HCT116 (cell line): ENCODE data around the gene NAA15. TPM values are rescaled to one million over a fixed set of nuclear protein-coding genes. Genes with fewer than 3 reads are reported as not detected.

Experiments used
- ATAC-seq: fragments of 200-7000 bp; cut with Tn5 transposase; 2 replicates; pipeline ENCODE4 v1.9.1; 2020; ENCODE audit warnings: mild to moderate bottlenecking, moderate library complexity
- BruUV-seq: library from RNA; stranded (reverse); fragments of 400-500 nt; replicated peaks from 2 replicates; lab custom pipeline; 2021; lab: Mats Ljungman, UMichigan
- CTCF ChIA-PET: fragments of 300-600 bp; sonication (Branson Sonifier 250); formaldehyde crosslinking; loops from one replicate; lab custom pipeline; 2021; ENCODE audit warnings: antibody characterized with exemption; lab: Charles Lee
- POLR2A ChIA-PET: fragments of 300-600, 350-600 bp; sonication (Branson Sonifier 250); formaldehyde crosslinking; loops from one replicate; lab custom pipeline; 2021; ENCODE audit warnings: antibody characterized with exemption; lab: Charles Lee
- RAD21 ChIA-PET, 2 experiments: fragments of 300-600 bp; sonication (Branson Sonifier 250); formaldehyde crosslinking; loops; one replicate each; lab custom pipeline; 2023; ENCODE audit warnings: low total read pairs in 2 of 2; ENCODE audit not compliant: uncharacterized antibody in 2 of 2, unreplicated experiment in 2 of 2, low non-redundant PET in 1 of 2; lab: Charles Lee
- DNase-seq: peaks from one replicate; pipeline ENCODE4 v3.0.0-alpha.2; 2010; ENCODE audit warnings: low read depth, low spot score
- H2AFZ ChIP-seq: fragments of 200-600 bp; shearing (Covaris generic), sonication (generic); 2 replicates; pipeline ENCODE4 v1.6.1; 2017; ENCODE audit warnings: low read depth, mixed run types, mixed read lengths, antibody characterized with exemption, low read length; ENCODE audit not compliant: poor library complexity, severe bottlenecking
- H3K27ac ChIP-seq: 2 replicates; pipeline ENCODE4 v1.5.1; 2012; ENCODE audit warnings: low read depth, low read length
- H3K27me3 ChIP-seq: fragments of 200-600 bp; sonication (generic); 2 replicates; pipeline ENCODE4 v1.6.1; 2016; ENCODE audit warnings: mixed run types, low read length, mixed read lengths; ENCODE audit not compliant: insufficient read depth
- H3K36me3 ChIP-seq, 2 experiments: fragments of 200-500 bp in 1 of 2; fragments of 200-600 bp in 1 of 2; sonication (Bioruptor generic) in 1 of 2; sonication (generic) in 1 of 2; 2 replicates each; pipeline versions ENCODE4 v1.5.1 to v1.6.1; 2014 to 2016; ENCODE audit warnings: low read length in 2 of 2, inconsistent platforms in 1 of 2, mixed read lengths in 1 of 2, mixed run types in 1 of 2; ENCODE audit not compliant: insufficient read depth in 2 of 2, control insufficient read depth in 1 of 2
- H3K4me1 ChIP-seq, 2 experiments: fragments of 200-600 bp in 1 of 2; sonication (generic) in 1 of 2; 2 replicates each; pipeline versions ENCODE4 v1.5.1 to v1.6.1; 2012 to 2017; ENCODE audit warnings: low read length in 2 of 2, inconsistent platforms in 1 of 2, mild to moderate bottlenecking in 1 of 2, mixed read lengths in 1 of 2, mixed run types in 1 of 2, moderate library complexity in 1 of 2; ENCODE audit not compliant: insufficient read depth in 2 of 2, control insufficient read depth in 1 of 2
- H3K4me2 ChIP-seq: fragments of 200-600 bp; sonication (generic); 2 replicates; pipeline ENCODE4 v1.6.1; 2017; ENCODE audit warnings: mixed run types, low read length, mixed read lengths
- H3K4me3 ChIP-seq, 2 experiments: fragments of 200-600 bp in 1 of 2; sonication (generic) in 1 of 2; replicated peaks in 1 of 2; 2 replicates each; pipeline ENCODE4 v1.5.1; 2011 to 2016; ENCODE audit warnings: low read length in 2 of 2, control low read depth in 1 of 2, low read depth in 1 of 2, mild to moderate bottlenecking in 1 of 2, mixed read lengths in 1 of 2, mixed run types in 1 of 2
- H3K79me2 ChIP-seq: fragments of 200-600 bp; sonication (generic); 2 replicates; pipeline ENCODE4 v1.6.1; 2017; ENCODE audit warnings: mild to moderate bottlenecking, mixed run types, low read length, moderate library complexity, mixed read lengths; ENCODE audit not compliant: insufficient read depth
- H3K9ac ChIP-seq: fragments of 200-600 bp; sonication (generic); 2 replicates; pipeline ENCODE4 v1.6.1; 2016; ENCODE audit warnings: low read length, mixed read lengths
- H3K9me2 ChIP-seq: fragments of 200-600 bp; sonication (generic), shearing (Covaris generic); 2 replicates; pipeline ENCODE4 v1.6.1; 2017; ENCODE audit warnings: mixed run types, mild to moderate bottlenecking, moderate library complexity; ENCODE audit not compliant: insufficient read depth
- H3K9me3 ChIP-seq, 2 experiments: fragments of 200-500 bp in 1 of 2; fragments of 200-600 bp in 1 of 2; sonication (Bioruptor generic) in 1 of 2; sonication (generic) in 1 of 2; 2 replicates each; pipeline ENCODE4 v1.6.1; 2014 to 2017; ENCODE audit warnings: low read length in 2 of 2, mixed read lengths in 2 of 2, inconsistent platforms in 1 of 2, low read depth in 1 of 2, mild to moderate bottlenecking in 1 of 2, mixed run types in 1 of 2, moderate library complexity in 1 of 2; ENCODE audit not compliant: control insufficient read depth in 1 of 2, insufficient read depth in 1 of 2
- H4K20me1 ChIP-seq: fragments of 200-600 bp; sonication (generic), shearing (Covaris generic); 2 replicates; pipeline ENCODE4 v1.6.1; 2017; ENCODE audit warnings: mixed run types, mild to moderate bottlenecking, moderate library complexity; ENCODE audit not compliant: insufficient read depth
- CEBPB ChIP-seq: IDR thresholded peaks from 2 replicates; pipeline ENCODE4 v1.6.1; 2012; ENCODE audit warnings: low read depth
- CTCF ChIP-seq, 3 experiments: fragments of 200-600 bp in 1 of 3; sonication (generic) in 1 of 3; IDR thresholded peaks in 2 of 3; conservative IDR thresholded peaks in 1 of 3; 2 replicates each; pipeline ENCODE4 v1.5.1; 2012 to 2017; ENCODE audit warnings: low read depth in 2 of 3, low read length in 2 of 3, antibody characterized with exemption in 1 of 3, borderline replicate concordance in 1 of 3, control low read depth in 1 of 3, mild to moderate bottlenecking in 1 of 3, mixed read lengths in 1 of 3, mixed run types in 1 of 3, moderate library complexity in 1 of 3; ENCODE audit not compliant: insufficient read depth in 1 of 3
- EGR1 ChIP-seq: IDR thresholded peaks from 2 replicates; pipeline ENCODE4 v1.6.1; 2012; ENCODE audit warnings: low read depth
- FOSL1 ChIP-seq: IDR thresholded peaks from 2 replicates; pipeline ENCODE4 v1.6.1; 2012; ENCODE audit warnings: low read depth
- JUND ChIP-seq: IDR thresholded peaks from 2 replicates; pipeline ENCODE4 v1.6.1; 2012
- POLR2A ChIP-seq: IDR thresholded peaks from 2 replicates; pipeline ENCODE4 v1.7.0; 2011; ENCODE audit warnings: borderline replicate concordance; ENCODE audit not compliant: insufficient read depth, insufficient read length; ENCODE audit errors: extremely low read depth
- SIN3A ChIP-seq: IDR thresholded peaks from 2 replicates; pipeline ENCODE4 v1.6.1; 2012; ENCODE audit warnings: low read depth
- SP1 ChIP-seq: IDR thresholded peaks from 2 replicates; pipeline ENCODE4 v1.6.1; 2012; ENCODE audit warnings: low read depth
- SRF ChIP-seq: IDR thresholded peaks from 2 replicates; pipeline ENCODE4 v1.6.1; 2012; ENCODE audit warnings: low read depth
- TCF7L2 ChIP-seq: IDR thresholded peaks from 2 replicates; pipeline ENCODE4 v1.7.0; 2011; ENCODE audit warnings: borderline replicate concordance, inconsistent platforms; ENCODE audit not compliant: insufficient read depth, insufficient read length; ENCODE audit errors: extremely low read depth
- ZFX ChIP-seq: fragments of 450-650 bp; IDR thresholded peaks from 2 replicates; pipeline ENCODE4 v1.6.1; 2017
- intact Hi-C: fragments of 100-400 bp; cut with micrococcal nuclease; formaldehyde crosslinking; loops from 2 replicates; pipeline ENCODE4 v1.10.0; 2022
- total RNA-seq: library from RNA; stranded (reverse); gene quantifications from one replicate; pipeline ENCODE4 v1.2.1, GENCODE V29; 2021; ENCODE audit not compliant: unreplicated experiment
- TF ChIP-seq, protein P1 (sequence below): IDR thresholded peaks from 2 replicates; pipeline ENCODE4 v1.6.1; 2012; ENCODE audit warnings: low read depth

Gene NAA15
- total RNA-seq, 1 experiment from 2014 or later: 79.7 TPM

GRCh38 chr4:139386421-139386820 is 85.1 kb downstream of the NAA15 start:
- H3K27ac ChIP-seq: no peak overlapping the region
- no peak overlapping the region for H3K9ac ChIP-seq
- H2AFZ ChIP-seq: no peak overlapping the region
- ChIA-PET RAD21 (no interaction called here), CTCF (no interaction called here), POLR2A (no interaction called here)
- peaks cover 12 to 42% of the 10 kb centered on the region in 2 experiments; a peak in 3 of 4 replicates for H3K36me3 ChIP-seq
- 0 out of 2 replicates have a peak, but pooled peaks cover 6% of the 10 kb centered on the region for H4K20me1 ChIP-seq
- ATAC-seq (no peak), DNase-seq (no peak)
- peaks cover 23% of the 10 kb centered on the region for H3K79me2 ChIP-seq
- H3K9me2 ChIP-seq: no peaks in the 10 kb centered on the region
- BruUV-seq: no TSS peak
- no peak overlapping the region for H3K4me2 ChIP-seq
- TF ChIP-seq JUND (no peak), CEBPB (no peak), SRF (no peak), SIN3A (no peak), EGR1 (no peak), CTCF (IDR thresholded peaks at IDR 0.05 in 2 of 3, conservative IDR thresholded peaks at IDR 0.05 in 1 of 3; ENCODE audit: borderline replicate concordance in 1 of 3, insufficient read depth in 1 of 3, low read depth in 2 of 3, low read length in 2 of 3) (no peak), POLR2A (no peak), ZFX (no peak), SP1 (no peak), FOSL1 (no peak), TCF7L2 (no peak)
- TF ChIP-seq, protein P1, sequence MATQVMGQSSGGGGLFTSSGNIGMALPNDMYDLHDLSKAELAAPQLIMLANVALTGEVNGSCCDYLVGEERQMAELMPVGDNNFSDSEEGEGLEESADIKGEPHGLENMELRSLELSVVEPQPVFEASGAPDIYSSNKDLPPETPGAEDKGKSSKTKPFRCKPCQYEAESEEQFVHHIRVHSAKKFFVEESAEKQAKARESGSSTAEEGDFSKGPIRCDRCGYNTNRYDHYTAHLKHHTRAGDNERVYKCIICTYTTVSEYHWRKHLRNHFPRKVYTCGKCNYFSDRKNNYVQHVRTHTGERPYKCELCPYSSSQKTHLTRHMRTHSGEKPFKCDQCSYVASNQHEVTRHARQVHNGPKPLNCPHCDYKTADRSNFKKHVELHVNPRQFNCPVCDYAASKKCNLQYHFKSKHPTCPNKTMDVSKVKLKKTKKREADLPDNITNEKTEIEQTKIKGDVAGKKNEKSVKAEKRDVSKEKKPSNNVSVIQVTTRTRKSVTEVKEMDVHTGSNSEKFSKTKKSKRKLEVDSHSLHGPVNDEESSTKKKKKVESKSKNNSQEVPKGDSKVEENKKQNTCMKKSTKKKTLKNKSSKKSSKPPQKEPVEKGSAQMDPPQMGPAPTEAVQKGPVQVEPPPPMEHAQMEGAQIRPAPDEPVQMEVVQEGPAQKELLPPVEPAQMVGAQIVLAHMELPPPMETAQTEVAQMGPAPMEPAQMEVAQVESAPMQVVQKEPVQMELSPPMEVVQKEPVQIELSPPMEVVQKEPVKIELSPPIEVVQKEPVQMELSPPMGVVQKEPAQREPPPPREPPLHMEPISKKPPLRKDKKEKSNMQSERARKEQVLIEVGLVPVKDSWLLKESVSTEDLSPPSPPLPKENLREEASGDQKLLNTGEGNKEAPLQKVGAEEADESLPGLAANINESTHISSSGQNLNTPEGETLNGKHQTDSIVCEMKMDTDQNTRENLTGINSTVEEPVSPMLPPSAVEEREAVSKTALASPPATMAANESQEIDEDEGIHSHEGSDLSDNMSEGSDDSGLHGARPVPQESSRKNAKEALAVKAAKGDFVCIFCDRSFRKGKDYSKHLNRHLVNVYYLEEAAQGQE: no peak
- H3K4me1 ChIP-seq: no peaks in the 10 kb centered on the region
- intact Hi-C loops: no loop called here
- H3K9me3 ChIP-seq: no peaks in the 10 kb centered on the region
- no peaks in the 10 kb centered on the region for H3K27me3 ChIP-seq
- H3K4me3 ChIP-seq: no peak overlapping the region
